Lower lobe of right lung (tissue), 2 donors: ENCODE measurements around the gene PKP4. TPM values are rescaled to one million over a fixed set of nuclear protein-coding genes. Genes with fewer than 3 reads are reported as not detected.

Experiments
- ATAC-seq, 2 donors: fragments of 200-7000 bp; cut with Tn5 transposase; one replicate each; pipeline ENCODE4 v1.9.1; 2020 to 2022; ENCODE audit warnings: mild to moderate bottlenecking in 2 of 2, moderate library complexity in 2 of 2
- DNase-seq: peaks from one replicate; pipeline ENCODE4 v3.0.0-alpha.2; 2020
- H3K27ac ChIP-seq: fragments of 200-600 bp; one replicate; pipeline ENCODE4 v1.8.0; 2022
- H3K27me3 ChIP-seq: fragments of 200-600 bp; one replicate; pipeline ENCODE4 v1.8.0; 2022; ENCODE audit warnings: low read depth
- H3K36me3 ChIP-seq: fragments of 200-600 bp; one replicate; pipeline ENCODE4 v1.8.0; 2022; ENCODE audit warnings: mild to moderate bottlenecking
- H3K4me1 ChIP-seq: fragments of 200-600 bp; one replicate; pipeline ENCODE4 v1.8.0; 2022
- H3K4me3 ChIP-seq: fragments of 200-600 bp; one replicate; pipeline ENCODE4 v1.8.0; 2022; ENCODE audit warnings: mild to moderate bottlenecking
- H3K9me3 ChIP-seq: fragments of 200-600 bp; one replicate; pipeline ENCODE4 v1.8.0; 2022
- CTCF ChIP-seq: fragments of 200-600 bp; IDR thresholded peaks from one replicate; pipeline ENCODE4 v1.8.0; 2022; ENCODE audit warnings: antibody characterized with exemption, mild to moderate bottlenecking
- intact Hi-C: fragments of 100-400 bp; cut with DNase I; formaldehyde crosslinking; loops from one replicate; pipeline ENCODE4 v1.11.0; 2022
- total RNA-seq: library from RNA; stranded (reverse); fragmentation: NEBNext Ultra II Directional; extraction: Animal tissue kit (Norgen Biotek cat#: 25700); gene quantifications from one replicate; pipeline ENCODE4 v1.2.1, GENCODE V29; 2021
- donor health status: DM: no; HTN: yes; CAD: no; lungs with severe emphysema.

Gene PKP4
- total RNA-seq, 1 donor from 2014 or later, result 57.0 TPM

- no peaks in the 10 kb centered on the region for H3K9me3 ChIP-seq
- peaks cover 13% of the 10 kb centered on the region for H3K36me3 ChIP-seq
- no peak for TF ChIP-seq CTCF
- H3K4me1 ChIP-seq, result no peaks in the 10 kb centered on the region
- ATAC-seq (no peak), DNase-seq (no peak)
- intact Hi-C loops, result no loop called here
- no peaks in the 10 kb centered on the region for H3K27me3 ChIP-seq
- H3K27ac ChIP-seq, result no peak overlapping the region
- no peak overlapping the region for H3K4me3 ChIP-seq
These were observed 187.4 kb downstream of the PKP4 start for GRCh38 chr2:158644139-158644538.

GRCh38 chr2:158645299-158645698, 188.5 kb downstream of the PKP4 start:
- ATAC-seq (no peak), DNase-seq (no peak)
- Histone ChIP-seq H3K4me1 (no peaks in the 10 kb centered on the region), H3K36me3 (peaks cover 10% of the 10 kb centered on the region), H3K4me3 (no peak overlapping the region), H3K27me3 (no peaks in the 10 kb centered on the region), H3K9me3 (no peaks in the 10 kb centered on the region), H3K27ac (no peak overlapping the region)
- TF ChIP-seq CTCF, result no peak
- intact Hi-C loops, result no loop called here

GRCh38 chr2:158647436-158648231, 190.9 kb downstream of the PKP4 start:
- intact Hi-C loops, result no loop called here
- H3K27ac ChIP-seq, result no peak overlapping the region
- no peak for DNase-seq
- no peak for ATAC-seq
- H3K9me3 ChIP-seq, result no peaks in the 10 kb centered on the region
- peaks cover 5% of the 10 kb centered on the region for H3K36me3 ChIP-seq
- no peak overlapping the region for H3K4me3 ChIP-seq
- no peaks in the 10 kb centered on the region for H3K27me3 ChIP-seq
- no peaks in the 10 kb centered on the region for H3K4me1 ChIP-seq
- no peak for TF ChIP-seq CTCF

GRCh38 chr2:158649846-158650245, 193.1 kb downstream of the PKP4 start:
- intact Hi-C loops, result no loop called here
- H3K9me3 ChIP-seq, result no peaks in the 10 kb centered on the region
- H3K4me1 ChIP-seq, result no peaks in the 10 kb centered on the region
- H3K4me3 ChIP-seq, result no peak overlapping the region
- DNase-seq, result no peak
- TF ChIP-seq CTCF, result no peak
- no peak overlapping the region for H3K27ac ChIP-seq
- H3K36me3 ChIP-seq, result no peaks in the 10 kb centered on the region
- ATAC-seq, result no peak
- H3K27me3 ChIP-seq, result no peaks in the 10 kb centered on the region

- peak in 1 of 2 donors; percentile 26 for ATAC-seq
These were observed 194.1 kb downstream of the PKP4 start for GRCh38 chr2:158650646-158651357.

More at GRCh38 chr2:158650646-158651357, 194.1 kb downstream of the PKP4 start:
- no peaks in the 10 kb centered on the region for H3K27me3 ChIP-seq
- no peaks in the 10 kb centered on the region for H3K36me3 ChIP-seq
- H3K4me3 ChIP-seq, result no peak overlapping the region
- H3K9me3 ChIP-seq, result no peaks in the 10 kb centered on the region
- H3K4me1 ChIP-seq, result no peaks in the 10 kb centered on the region
- no peak for TF ChIP-seq CTCF
- DNase-seq, result no peak
- intact Hi-C loops, result no loop called here
- H3K27ac ChIP-seq, result no peak overlapping the region
